Measurements from ENCODE around the gene RFX4.

GRCh38 chr12:106629797-106630659, 47.2 kb downstream of the RFX4 start:
- TF ChIP-seq POLR2A (IDR thresholded peaks at IDR 0.05) (no peak), CTCF (IDR thresholded peaks at IDR 0.05) (no peak), POLR2AphosphoS5 (IDR thresholded peaks at IDR 0.05) (no peak), EP300 (IDR thresholded peaks at IDR 0.05; ENCODE audit: low read depth) (no peak)
